PC-9 (cell line): ENCODE results near the gene SPDYC. TPM values are rescaled to one million over a fixed set of nuclear protein-coding genes. Genes with fewer than 3 reads are reported as not detected.

Source experiments
- BruUV-seq: library from RNA; stranded (reverse); fragments of 400-500 nt; replicated peaks from 2 replicates; lab custom pipeline; 2021; lab: Mats Ljungman, UMichigan
- CTCF ChIA-PET: fragments of 300-600 bp; sonication (Branson Sonifier 250); formaldehyde crosslinking; loops from one replicate; lab custom pipeline; 2022; ENCODE audit warnings: antibody characterized with exemption; lab: Charles Lee
- POLR2A ChIA-PET: fragments of 300-600 bp; sonication (Branson Sonifier 250); formaldehyde crosslinking; loops from one replicate; lab custom pipeline; 2022; ENCODE audit warnings: antibody characterized with exemption; ENCODE audit not compliant: unreplicated experiment; lab: Charles Lee
- DNase-seq, 2 experiments: peaks; one replicate each; pipeline versions ENCODE4 v3.0.0 to v3.0.0-alpha.2; 2015 to 2022; ENCODE audit warnings: mixed read lengths in 1 of 2
- H2AFZ ChIP-seq: fragments of 200-600 bp; sonication (generic); 2 replicates; pipeline ENCODE4 v1.8.1; 2017; ENCODE audit warnings: antibody characterized with exemption
- H3F3A ChIP-seq: fragments of 200-600 bp; sonication (generic); 2 replicates; pipeline ENCODE4 v1.8.1; 2017; ENCODE audit warnings: antibody characterized with exemption, mild to moderate bottlenecking, low read depth; ENCODE audit not compliant: insufficient read depth
- H3K27ac ChIP-seq: fragments of 200-600 bp; sonication (generic); 2 replicates; pipeline ENCODE4 v1.6.1; 2016; ENCODE audit warnings: mixed run types
- H3K27me3 ChIP-seq: fragments of 200-600 bp; sonication (generic); 2 replicates; pipeline ENCODE4 v1.6.1; 2016; ENCODE audit warnings: low read depth, mixed run types; ENCODE audit not compliant: insufficient read depth
- H3K36me3 ChIP-seq: fragments of 200-600 bp; sonication (generic); 2 replicates; pipeline ENCODE4 v1.6.1; 2016; ENCODE audit warnings: low read depth, mixed run types
- H3K4me1 ChIP-seq: fragments of 200-600 bp; sonication (generic); replicated peaks from 2 replicates; pipeline ENCODE4 v1.6.1; 2016; ENCODE audit warnings: mixed run types; ENCODE audit not compliant: insufficient read depth
- H3K4me2 ChIP-seq: fragments of 200-600 bp; sonication (generic); 2 replicates; pipeline ENCODE4 v1.6.1; 2017; ENCODE audit warnings: mixed run types
- H3K4me3 ChIP-seq: fragments of 200-600 bp; sonication (generic); 2 replicates; pipeline ENCODE4 v1.6.1; 2016; ENCODE audit warnings: mixed run types
- H3K79me2 ChIP-seq: fragments of 200-600 bp; sonication (generic); 2 replicates; pipeline ENCODE4 v1.6.1; 2017; ENCODE audit warnings: low read depth, mixed run types
- H3K9me2 ChIP-seq: fragments of 200-600 bp; sonication (generic); 2 replicates; pipeline ENCODE4 v1.8.1; 2017; ENCODE audit warnings: mild to moderate bottlenecking; ENCODE audit not compliant: insufficient read depth
- H3K9me3 ChIP-seq: fragments of 200-600 bp; sonication (generic); 2 replicates; pipeline ENCODE4 v1.8.1; 2016; ENCODE audit warnings: low read depth; ENCODE audit not compliant: insufficient read depth
- H4K20me1 ChIP-seq: fragments of 200-600 bp; sonication (generic); 2 replicates; pipeline ENCODE4 v1.8.1; 2017; ENCODE audit not compliant: insufficient read depth
- EZH2 ChIP-seq: fragments of 200-600 bp; sonication (generic); IDR thresholded peaks from 2 replicates; pipeline ENCODE4 v1.8.0; 2017; ENCODE audit warnings: antibody characterized with exemption, low read depth
- intact Hi-C: fragments of 100-400 bp; cut with micrococcal nuclease; formaldehyde crosslinking; loops from one replicate; pipeline ENCODE4 v1.10.0; 2022; ENCODE audit not compliant: unreplicated experiment
- total RNA-seq: library from RNA; stranded (reverse); gene quantifications from 2 replicates; pipeline ENCODE4 v1.2.3, GENCODE V29; 2021
- TF ChIP-seq, protein P1 (sequence below): fragments of 200-600 bp; sonication (generic); conservative IDR thresholded peaks from 2 replicates; pipeline ENCODE4 v1.6.1; 2017; ENCODE audit warnings: mixed run types, antibody characterized with exemption, mild to moderate bottlenecking, moderate library complexity

SPDYC gene
- total RNA-seq, 1 experiment from 2014 or later: not detected

DNA sequence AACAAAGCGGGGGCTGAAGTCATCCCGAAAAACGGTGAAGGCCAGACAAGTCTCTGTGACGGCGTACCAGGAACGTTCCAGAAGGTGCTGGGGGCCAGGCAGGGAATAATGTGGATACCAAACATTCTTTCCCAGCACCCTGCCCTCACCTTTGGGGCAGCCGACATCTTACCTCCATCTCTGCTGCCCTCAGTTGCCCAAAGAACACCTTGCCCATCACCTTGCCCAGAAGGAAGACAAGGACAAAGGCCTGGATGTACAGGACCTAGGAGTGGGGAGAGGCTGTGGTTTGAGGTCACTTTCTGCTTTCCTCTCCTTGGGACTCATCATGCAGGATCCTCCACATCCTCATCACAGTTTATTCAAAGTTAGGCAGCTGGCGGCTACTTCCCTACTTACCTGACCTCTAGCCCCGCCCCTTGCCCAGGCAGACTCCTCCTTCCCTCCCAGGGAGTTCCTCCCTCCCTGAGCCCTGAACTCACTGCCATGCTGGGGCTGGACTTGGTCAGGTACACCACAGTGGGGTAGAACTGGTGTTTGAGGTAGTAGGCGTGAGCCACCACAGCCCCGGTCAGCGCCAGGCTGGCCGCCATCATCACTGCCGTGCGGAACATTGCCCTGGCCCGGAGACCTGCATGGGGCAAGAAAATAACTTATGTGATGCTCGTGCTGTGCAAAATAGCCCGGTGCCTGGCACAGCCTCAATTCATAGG, 36.9 kb upstream of the SPDYC start:
- H3K27ac ChIP-seq: peak overlapping the region; percentile 92
- TF ChIP-seq EZH2: no peak
- TF ChIP-seq, protein P1, sequence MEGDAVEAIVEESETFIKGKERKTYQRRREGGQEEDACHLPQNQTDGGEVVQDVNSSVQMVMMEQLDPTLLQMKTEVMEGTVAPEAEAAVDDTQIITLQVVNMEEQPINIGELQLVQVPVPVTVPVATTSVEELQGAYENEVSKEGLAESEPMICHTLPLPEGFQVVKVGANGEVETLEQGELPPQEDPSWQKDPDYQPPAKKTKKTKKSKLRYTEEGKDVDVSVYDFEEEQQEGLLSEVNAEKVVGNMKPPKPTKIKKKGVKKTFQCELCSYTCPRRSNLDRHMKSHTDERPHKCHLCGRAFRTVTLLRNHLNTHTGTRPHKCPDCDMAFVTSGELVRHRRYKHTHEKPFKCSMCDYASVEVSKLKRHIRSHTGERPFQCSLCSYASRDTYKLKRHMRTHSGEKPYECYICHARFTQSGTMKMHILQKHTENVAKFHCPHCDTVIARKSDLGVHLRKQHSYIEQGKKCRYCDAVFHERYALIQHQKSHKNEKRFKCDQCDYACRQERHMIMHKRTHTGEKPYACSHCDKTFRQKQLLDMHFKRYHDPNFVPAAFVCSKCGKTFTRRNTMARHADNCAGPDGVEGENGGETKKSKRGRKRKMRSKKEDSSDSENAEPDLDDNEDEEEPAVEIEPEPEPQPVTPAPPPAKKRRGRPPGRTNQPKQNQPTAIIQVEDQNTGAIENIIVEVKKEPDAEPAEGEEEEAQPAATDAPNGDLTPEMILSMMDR: 0 out of 2 replicates have a peak, but pooled peaks have one; percentile 0
- peak overlapping the region; percentile 89 for H3K4me2 ChIP-seq
- peak overlapping the region; percentile 92 for H3K4me3 ChIP-seq
- H3K9me3 ChIP-seq: no peaks in the 10 kb centered on the region
- H3K4me1 ChIP-seq: peaks cover 19% of the 10 kb centered on the region
- ChIA-PET POLR2A (interaction anchor here (0.6 to 0.7 kb wide), 2 partner anchors 37 to 67 kb away, joined by 4 to 16 read pairs; no protein-coding TSS in a partner anchor), CTCF (no interaction called here)
- peak; percentile 82 to 83 for DNase-seq
- peaks cover 32% of the 10 kb centered on the region for H4K20me1 ChIP-seq
- H2AFZ ChIP-seq: peak overlapping the region; percentile 75; the same call in 1 of the 2 replicates
- H3K79me2 ChIP-seq: peaks cover 35% of the 10 kb centered on the region
- H3K27me3 ChIP-seq: no peaks in the 10 kb centered on the region
- H3F3A ChIP-seq: peaks cover 42% of the 10 kb centered on the region
- intact Hi-C loops: no loop called here
- H3K9me2 ChIP-seq: no peaks in the 10 kb centered on the region
- no TSS peak for BruUV-seq
- peaks cover 35% of the 10 kb centered on the region for H3K36me3 ChIP-seq

DNA sequence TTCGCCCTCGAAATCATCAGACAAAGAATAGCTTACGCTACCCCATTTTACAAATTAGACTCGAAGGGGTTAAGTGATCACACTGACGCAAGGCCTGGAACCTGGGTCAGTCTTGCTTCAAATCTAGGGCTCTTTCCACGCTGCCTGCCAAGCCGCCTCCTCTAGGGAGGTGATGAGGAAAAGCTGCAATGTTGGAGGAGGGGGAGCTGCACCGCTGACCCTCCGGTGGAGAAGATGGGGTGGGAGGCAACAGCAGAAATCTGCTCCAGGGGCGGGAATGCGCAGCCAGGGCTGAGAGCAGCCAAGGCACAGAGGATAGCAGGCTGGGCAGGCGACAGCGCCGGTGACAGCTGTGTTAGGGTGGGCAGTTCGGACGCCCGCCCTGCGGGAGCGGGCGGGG, 36.3 kb upstream of the SPDYC start:
- no peaks in the 10 kb centered on the region for H3K9me2 ChIP-seq
- H3K79me2 ChIP-seq: peaks cover 35% of the 10 kb centered on the region
- H3K9me3 ChIP-seq: no peaks in the 10 kb centered on the region
- ChIA-PET CTCF (no interaction called here), POLR2A (interaction anchor here (0.6 to 0.7 kb wide), 2 partner anchors 37 to 66 kb away, joined by 4 to 16 read pairs; no protein-coding TSS in a partner anchor)
- peak overlapping the region; percentile 92 for H3K4me3 ChIP-seq
- peak overlapping the region; percentile 75 for H2AFZ ChIP-seq
- no peaks in the 10 kb centered on the region for H3K27me3 ChIP-seq
- H3K36me3 ChIP-seq: peaks cover 35% of the 10 kb centered on the region
- intact Hi-C loops: no loop called here
- H4K20me1 ChIP-seq: peaks cover 31% of the 10 kb centered on the region
- TF ChIP-seq, protein P1: no peak
- TF ChIP-seq EZH2: no peak
- peaks cover 19% of the 10 kb centered on the region for H3K4me1 ChIP-seq
- peaks cover 40% of the 10 kb centered on the region for H3F3A ChIP-seq
- no TSS peak for BruUV-seq
- no peak for DNase-seq
- peak overlapping the region; percentile 92 for H3K27ac ChIP-seq
- H3K4me2 ChIP-seq: peak overlapping the region; percentile 89

DNA sequence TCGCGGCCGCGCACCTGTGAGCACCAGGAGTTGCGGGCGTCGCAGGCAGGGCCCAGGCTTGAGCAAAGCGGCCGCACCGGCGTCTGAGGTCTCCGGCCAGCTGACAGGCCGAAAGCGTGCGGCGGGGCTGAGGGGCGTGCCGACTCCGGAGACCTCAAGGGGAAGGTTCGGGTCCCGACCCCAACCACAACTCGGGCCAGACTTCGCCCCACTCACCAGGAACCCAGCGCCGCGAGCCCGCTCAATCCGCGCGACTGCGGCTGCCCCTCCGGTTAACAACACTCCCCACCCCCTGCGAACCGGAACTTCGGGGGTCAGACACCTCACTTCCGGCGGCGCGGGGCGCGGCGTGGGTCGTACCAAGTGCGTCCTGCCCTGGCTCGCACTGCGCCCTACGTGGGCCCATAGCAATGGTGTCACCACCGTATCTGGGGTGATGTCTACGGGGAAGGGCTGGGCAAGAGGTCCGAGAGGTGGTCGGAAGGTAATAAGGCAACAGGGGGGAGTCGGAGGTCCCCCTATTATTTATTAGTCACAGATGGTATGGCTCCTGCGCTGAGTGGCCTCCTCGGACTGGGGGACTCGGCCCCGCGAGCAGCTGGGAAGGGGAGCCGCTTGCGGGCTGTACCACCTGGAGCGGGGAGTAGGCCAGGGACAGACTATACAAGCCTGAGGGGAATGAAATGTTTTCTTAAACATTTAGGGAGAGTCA, 35.6 kb upstream of the SPDYC start, which contains the start of gene SYVN1:
SYVN1 (minus strand) TSS at position 280 of the 712 bp plus-strand sequence. CDS start 918 bp downstream, outside the sequence.
- POLR2A ChIA-PET: interaction anchor here (0.6 to 1.4 kb wide), 11 partner anchors 10 to 356 kb away, joined by 3 to 25 read pairs (median 5); partner anchors contain the start of genes CAPN1, FAU, MRPL49 and SF1
- Histone ChIP-seq H3K9me2 (no peaks in the 10 kb centered on the region), H3F3A (peaks cover 33% of the 10 kb centered on the region), H3K79me2 (peaks cover 35% of the 10 kb centered on the region), H4K20me1 (peaks cover 25% of the 10 kb centered on the region), H3K27ac (peak within 1 kb of the TSS; percentile 92), H3K36me3 (peaks cover 31% of the 10 kb centered on the region), H3K9me3 (no peaks in the 10 kb centered on the region), H3K27me3 (no peaks in the 10 kb centered on the region), H3K4me3 (peak within 1 kb of the TSS; percentile 92), H3K4me1 (peaks cover 19% of the 10 kb centered on the region), H3K4me2 (peak within 1 kb of the TSS; percentile 89), H2AFZ (peak within 1 kb of the TSS; percentile 80)
- CTCF ChIA-PET: interaction anchor here (0.6 to 1.3 kb wide), 3 partner anchors 12 to 196 kb away, joined by 3 to 5 read pairs (median 3); partner anchors contain the start of gene CAPN1
- no peak for TF ChIP-seq EZH2
- TF ChIP-seq, protein P1: no peak
- DNase-seq: peak; percentile 79 to 90
- intact Hi-C loops: no loop called here
- no TSS peak for BruUV-seq
